OCI-LY7 (cell line): ENCODE data around the gene GBE1.

Experiments used
- EZH2phosphoT487 ChIP-seq: fragments of 200-600 bp; sonication (generic); IDR thresholded peaks from 2 replicates; pipeline ENCODE4 v1.6.1; 2018; ENCODE audit warnings: low read depth, borderline replicate concordance, mild to moderate bottlenecking, mixed run types, antibody characterized with exemption, low read length, moderate library complexity, mixed read lengths
- TF ChIP-seq, protein P1 (sequence below): fragments of 200-600 bp; sonication (generic); conservative IDR thresholded peaks from 2 replicates; pipeline ENCODE4 v1.5.1; 2014; ENCODE audit warnings: mild to moderate bottlenecking, antibody characterized with exemption, low read length, moderate library complexity, mixed read lengths

DNA sequence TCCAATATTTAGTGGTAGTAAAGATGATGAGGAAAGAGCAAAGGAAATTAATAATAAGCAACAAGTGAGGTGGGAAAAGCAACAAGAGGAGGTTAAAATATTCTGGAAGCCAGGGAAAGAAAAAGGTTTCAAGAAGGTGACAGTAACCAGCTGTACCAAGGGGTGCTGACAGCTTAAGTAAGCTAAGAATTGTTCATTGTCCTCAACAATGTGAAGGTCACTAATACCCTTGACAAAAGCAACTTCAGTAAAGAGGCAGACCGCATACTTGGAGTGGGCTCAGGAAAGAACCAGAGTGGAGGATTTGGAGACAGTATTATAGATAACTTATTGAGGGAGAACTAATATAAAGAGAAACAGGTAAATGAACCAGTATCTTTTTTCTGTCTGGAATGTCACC, 116.2 kb downstream of the GBE1 start:
- TF ChIP-seq, protein P1, sequence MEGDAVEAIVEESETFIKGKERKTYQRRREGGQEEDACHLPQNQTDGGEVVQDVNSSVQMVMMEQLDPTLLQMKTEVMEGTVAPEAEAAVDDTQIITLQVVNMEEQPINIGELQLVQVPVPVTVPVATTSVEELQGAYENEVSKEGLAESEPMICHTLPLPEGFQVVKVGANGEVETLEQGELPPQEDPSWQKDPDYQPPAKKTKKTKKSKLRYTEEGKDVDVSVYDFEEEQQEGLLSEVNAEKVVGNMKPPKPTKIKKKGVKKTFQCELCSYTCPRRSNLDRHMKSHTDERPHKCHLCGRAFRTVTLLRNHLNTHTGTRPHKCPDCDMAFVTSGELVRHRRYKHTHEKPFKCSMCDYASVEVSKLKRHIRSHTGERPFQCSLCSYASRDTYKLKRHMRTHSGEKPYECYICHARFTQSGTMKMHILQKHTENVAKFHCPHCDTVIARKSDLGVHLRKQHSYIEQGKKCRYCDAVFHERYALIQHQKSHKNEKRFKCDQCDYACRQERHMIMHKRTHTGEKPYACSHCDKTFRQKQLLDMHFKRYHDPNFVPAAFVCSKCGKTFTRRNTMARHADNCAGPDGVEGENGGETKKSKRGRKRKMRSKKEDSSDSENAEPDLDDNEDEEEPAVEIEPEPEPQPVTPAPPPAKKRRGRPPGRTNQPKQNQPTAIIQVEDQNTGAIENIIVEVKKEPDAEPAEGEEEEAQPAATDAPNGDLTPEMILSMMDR = no peak
- no peak for TF ChIP-seq EZH2phosphoT487
